Measurements from ENCODE around the gene ZFP69.

ZFP69 gene
- 5.2 to 8.8 (median 5.4) reads per million in 3 donors for total RNA-seq

GRCh38 chr1:40476924-40477677 lies at the start of gene ZFP69:
TSS of gene ZFP69 (plus strand) at chr1:40477290. CDS start at chr1:40479362, 2,072 bp downstream.
- H3K27ac ChIP-seq (ENCODE audit: insufficient read depth, low read length, poor library complexity, severe bottlenecking) = peak within 1 kb of the TSS; percentile 47
- no peaks in the 10 kb centered on the region for H3K27me3 ChIP-seq (replicated peaks; ENCODE audit: control insufficient read depth, insufficient read depth, low read length, poor library complexity, severe bottlenecking)
- peaks cover 15% of the 10 kb centered on the region for H3K36me3 ChIP-seq (ENCODE audit: control insufficient read depth, insufficient read depth, low read length)
- H3K9me3 ChIP-seq (ENCODE audit: control insufficient read depth, low read length) = no peaks in the 10 kb centered on the region
- H3K4me1 ChIP-seq (ENCODE audit: control insufficient read depth, insufficient read depth, low read length, poor library complexity, severe bottlenecking) = no peaks in the 10 kb centered on the region
- H3K4me3 ChIP-seq (ENCODE audit: insufficient read depth, low read depth, low read length, poor library complexity, severe bottlenecking) = peak within 1 kb of the TSS; percentile 76
- DNase-seq = peak; percentile 42 to 50 (median 45)

GRCh38 chr1:40431385-40431784 lies 45.7 kb upstream of the ZFP69 start:
- Histone ChIP-seq H3K36me3 (ENCODE audit: control insufficient read depth, insufficient read depth, low read length) (no peaks in the 10 kb centered on the region), H3K4me1 (ENCODE audit: control insufficient read depth, insufficient read depth, low read length, poor library complexity, severe bottlenecking) (no peaks in the 10 kb centered on the region), H3K27ac (ENCODE audit: insufficient read depth, low read length, poor library complexity, severe bottlenecking) (no peak overlapping the region), H3K4me3 (ENCODE audit: insufficient read depth, low read depth, low read length, poor library complexity, severe bottlenecking) (no peak overlapping the region), H3K9me3 (ENCODE audit: control insufficient read depth, low read length) (no peaks in the 10 kb centered on the region), H3K27me3 (replicated peaks; ENCODE audit: control insufficient read depth, insufficient read depth, low read length, poor library complexity, severe bottlenecking) (no peaks in the 10 kb centered on the region)
- DNase-seq = no peak

GRCh38 chr1:40432644-40433390 lies 44.3 kb upstream of the ZFP69 start:
- Histone ChIP-seq H3K4me3 (ENCODE audit: insufficient read depth, low read depth, low read length, poor library complexity, severe bottlenecking) (no peak overlapping the region), H3K36me3 (ENCODE audit: control insufficient read depth, insufficient read depth, low read length) (no peaks in the 10 kb centered on the region), H3K4me1 (ENCODE audit: control insufficient read depth, insufficient read depth, low read length, poor library complexity, severe bottlenecking) (no peaks in the 10 kb centered on the region), H3K27me3 (replicated peaks; ENCODE audit: control insufficient read depth, insufficient read depth, low read length, poor library complexity, severe bottlenecking) (no peaks in the 10 kb centered on the region), H3K27ac (ENCODE audit: insufficient read depth, low read length, poor library complexity, severe bottlenecking) (no peak overlapping the region), H3K9me3 (ENCODE audit: control insufficient read depth, low read length) (no peaks in the 10 kb centered on the region)
- no peak for DNase-seq

- H3K4me1 ChIP-seq (ENCODE audit: control insufficient read depth, insufficient read depth, low read length, poor library complexity, severe bottlenecking) = no peaks in the 10 kb centered on the region
- H3K27me3 ChIP-seq (replicated peaks; ENCODE audit: control insufficient read depth, insufficient read depth, low read length, poor library complexity, severe bottlenecking) = no peaks in the 10 kb centered on the region
- no peaks in the 10 kb centered on the region for H3K9me3 ChIP-seq (ENCODE audit: control insufficient read depth, low read length)
- no peak overlapping the region for H3K27ac ChIP-seq (ENCODE audit: insufficient read depth, low read length, poor library complexity, severe bottlenecking)
- DNase-seq = no peak
- H3K36me3 ChIP-seq (ENCODE audit: control insufficient read depth, insufficient read depth, low read length) = no peaks in the 10 kb centered on the region
- H3K4me3 ChIP-seq (ENCODE audit: insufficient read depth, low read depth, low read length, poor library complexity, severe bottlenecking) = no peak overlapping the region
These were observed 41.6 kb upstream of the ZFP69 start for GRCh38 chr1:40435471-40435870.

- Histone ChIP-seq H3K36me3 (ENCODE audit: control insufficient read depth, insufficient read depth, low read length) (no peaks in the 10 kb centered on the region), H3K4me1 (ENCODE audit: control insufficient read depth, insufficient read depth, low read length, poor library complexity, severe bottlenecking) (no peaks in the 10 kb centered on the region), H3K4me3 (ENCODE audit: insufficient read depth, low read depth, low read length, poor library complexity, severe bottlenecking) (no peak overlapping the region), H3K27ac (ENCODE audit: insufficient read depth, low read length, poor library complexity, severe bottlenecking) (no peak overlapping the region), H3K27me3 (replicated peaks; ENCODE audit: control insufficient read depth, insufficient read depth, low read length, poor library complexity, severe bottlenecking) (no peaks in the 10 kb centered on the region), H3K9me3 (ENCODE audit: control insufficient read depth, low read length) (no peaks in the 10 kb centered on the region)
- DNase-seq = no peak
These were observed 41.2 kb upstream of the ZFP69 start for GRCh38 chr1:40435876-40436275.

- Histone ChIP-seq H3K36me3 (ENCODE audit: control insufficient read depth, insufficient read depth, low read length) (no peaks in the 10 kb centered on the region), H3K9me3 (ENCODE audit: control insufficient read depth, low read length) (no peaks in the 10 kb centered on the region), H3K4me1 (ENCODE audit: control insufficient read depth, insufficient read depth, low read length, poor library complexity, severe bottlenecking) (no peaks in the 10 kb centered on the region), H3K4me3 (ENCODE audit: insufficient read depth, low read depth, low read length, poor library complexity, severe bottlenecking) (no peak overlapping the region), H3K27me3 (replicated peaks; ENCODE audit: control insufficient read depth, insufficient read depth, low read length, poor library complexity, severe bottlenecking) (no peaks in the 10 kb centered on the region), H3K27ac (ENCODE audit: insufficient read depth, low read length, poor library complexity, severe bottlenecking) (no peak overlapping the region)
- peak in 1 of 3 donors; percentile 5 for DNase-seq
These were observed 38.6 kb upstream of the ZFP69 start for GRCh38 chr1:40438391-40439015.

- no peak overlapping the region for H3K27ac ChIP-seq (ENCODE audit: insufficient read depth, low read length, poor library complexity, severe bottlenecking)
- H3K4me3 ChIP-seq (ENCODE audit: insufficient read depth, low read depth, low read length, poor library complexity, severe bottlenecking) = no peak overlapping the region
- no peak for DNase-seq
- no peaks in the 10 kb centered on the region for H3K27me3 ChIP-seq (replicated peaks; ENCODE audit: control insufficient read depth, insufficient read depth, low read length, poor library complexity, severe bottlenecking)
- no peaks in the 10 kb centered on the region for H3K36me3 ChIP-seq (ENCODE audit: control insufficient read depth, insufficient read depth, low read length)
- no peaks in the 10 kb centered on the region for H3K4me1 ChIP-seq (ENCODE audit: control insufficient read depth, insufficient read depth, low read length, poor library complexity, severe bottlenecking)
- H3K9me3 ChIP-seq (ENCODE audit: control insufficient read depth, low read length) = no peaks in the 10 kb centered on the region
These were observed 37.8 kb upstream of the ZFP69 start for GRCh38 chr1:40439247-40439646.

GRCh38 chr1:40449684-40450494 lies 27.2 kb upstream of the ZFP69 start, which contains the start of gene ZFP69B:
TSS of gene ZFP69B (plus strand) at chr1:40450476. CDS start at chr1:40450962, 486 bp downstream.
- H3K27me3 ChIP-seq (replicated peaks; ENCODE audit: control insufficient read depth, insufficient read depth, low read length, poor library complexity, severe bottlenecking) = no peaks in the 10 kb centered on the region
- DNase-seq = peak; percentile 71 to 81 (median 76)
- peaks cover 7% of the 10 kb centered on the region for H3K4me1 ChIP-seq (ENCODE audit: control insufficient read depth, insufficient read depth, low read length, poor library complexity, severe bottlenecking)
- H3K4me3 ChIP-seq (ENCODE audit: insufficient read depth, low read depth, low read length, poor library complexity, severe bottlenecking) = peak within 1 kb of the TSS; percentile 66
- H3K9me3 ChIP-seq (ENCODE audit: control insufficient read depth, low read length) = no peaks in the 10 kb centered on the region
- H3K36me3 ChIP-seq (ENCODE audit: control insufficient read depth, insufficient read depth, low read length) = peaks cover 3% of the 10 kb centered on the region
- H3K27ac ChIP-seq (ENCODE audit: insufficient read depth, low read length, poor library complexity, severe bottlenecking) = peak within 1 kb of the TSS; percentile 77

- peak; percentile 36 to 74 (median 66) for DNase-seq
- Histone ChIP-seq H3K27ac (ENCODE audit: insufficient read depth, low read length, poor library complexity, severe bottlenecking) (peak overlapping the region; percentile 77), H3K36me3 (ENCODE audit: control insufficient read depth, insufficient read depth, low read length) (peaks cover 8% of the 10 kb centered on the region), H3K9me3 (ENCODE audit: control insufficient read depth, low read length) (no peaks in the 10 kb centered on the region), H3K4me1 (ENCODE audit: control insufficient read depth, insufficient read depth, low read length, poor library complexity, severe bottlenecking) (peaks cover 7% of the 10 kb centered on the region), H3K4me3 (ENCODE audit: insufficient read depth, low read depth, low read length, poor library complexity, severe bottlenecking) (peak overlapping the region; percentile 66), H3K27me3 (replicated peaks; ENCODE audit: control insufficient read depth, insufficient read depth, low read length, poor library complexity, severe bottlenecking) (no peaks in the 10 kb centered on the region)
These were observed 26.4 kb upstream of the ZFP69 start for GRCh38 chr1:40450495-40451237.
